ENCODE data around the gene ALG12.

- TF ChIP-seq EZH2phosphoT487 (IDR thresholded peaks at IDR 0.05; ENCODE audit: insufficient read depth, low read depth), result no peak
- TF ChIP-seq EZH2 (IDR thresholded peaks at IDR 0.05; ENCODE audit: insufficient read depth, poor library complexity, severe bottlenecking), result no peak
These were observed 32.9 kb upstream of the ALG12 start for GRCh38 chr22:49951000-49951677.

All from GM23248 (cell line).